Activated T-helper 9 cell treated with anti-CD3 and anti-CD28 coated beads, Interleukin-2, amount 50 U/mL, for 16 hours (primary cell): ENCODE measurements around the gene GSTA1.
"Not testable (repeated sequence)": the region's sequence is repeated elsewhere in the genome, so short reads cannot be mapped to it uniquely, and the experiment has no call there.

Experiments
- DNase-seq: peaks from one replicate; pipeline ENCODE4 v3.0.0-alpha.2; 2020; ENCODE audit warnings: low read depth

GSTA1 gene

GRCh38 chr6:52757651-52758338 is 45.8 kb downstream of the GSTA1 start:
- DNase-seq: not testable (repeated sequence)

GRCh38 chr6:52754443-52754842 is 49.2 kb downstream of the GSTA1 start:
- DNase-seq: no peak

- DNase-seq: not testable (repeated sequence)
These were observed 50.5 kb downstream of the GSTA1 start for GRCh38 chr6:52753137-52753536.

GRCh38 chr6:52752310-52752709 is 51.3 kb downstream of the GSTA1 start:
- no peak for DNase-seq

GRCh38 chr6:52749556-52750152 is 54.0 kb downstream of the GSTA1 start:
- DNase-seq: no peak

- not testable (repeated sequence) for DNase-seq
These were observed 56.3 kb downstream of the GSTA1 start for GRCh38 chr6:52747301-52747700.

GRCh38 chr6:52746213-52746612 is 57.4 kb downstream of the GSTA1 start:
- DNase-seq: no peak

GRCh38 chr6:52745764-52746201 is 57.8 kb downstream of the GSTA1 start:
- no peak for DNase-seq

GRCh38 chr6:52741872-52742271 is 61.7 kb downstream of the GSTA1 start:
- DNase-seq: no peak
